HL-60 (cell line): ENCODE data around the gene CEBPE.

Experiments used
- DNase-seq, 2 experiments: peaks; one replicate each; pipeline ENCODE4 v3.0.0-alpha.2; 2010 to 2020; ENCODE audit warnings: low read depth in 1 of 2, low spot score in 1 of 2
- H3K27ac ChIP-seq: fragments of 250-450 bp; sonication (Bioruptor Pico); replicated peaks from 2 replicates; pipeline ENCODE4 v1.5.1; 2020; ENCODE audit warnings: mild to moderate bottlenecking, moderate library complexity
- H3K27me3 ChIP-seq: fragments of 250-450 bp; sonication (Bioruptor Pico); 2 replicates; pipeline ENCODE4 v1.5.1; 2021; ENCODE audit warnings: mild to moderate bottlenecking, moderate library complexity; ENCODE audit not compliant: insufficient read depth, poor library complexity, severe bottlenecking
- H3K4me3 ChIP-seq: replicated peaks from 2 replicates; pipeline ENCODE4 v1.5.1; 2011; ENCODE audit warnings: mild to moderate bottlenecking, control low read depth, low read length; ENCODE audit not compliant: insufficient read depth
- CTCF ChIP-seq: IDR thresholded peaks from one replicate; pipeline ENCODE4 v1.5.1; 2011; ENCODE audit warnings: low read length, control low read depth, inconsistent platforms; ENCODE audit not compliant: insufficient read depth
- GABPA ChIP-seq: IDR thresholded peaks from 2 replicates; pipeline ENCODE4 v1.6.1; 2012; ENCODE audit warnings: low read depth
- POLR2AphosphoS5 ChIP-seq: IDR thresholded peaks from 2 replicates; pipeline ENCODE4 v1.6.1; 2012; ENCODE audit warnings: low read depth
- REST ChIP-seq: IDR thresholded peaks from 2 replicates; pipeline ENCODE4 v1.6.1; 2012; ENCODE audit warnings: low read depth; ENCODE audit not compliant: insufficient replicate concordance
- SPI1 ChIP-seq: IDR thresholded peaks from 2 replicates; pipeline ENCODE4 v1.6.1; 2012; ENCODE audit warnings: low read depth, mild to moderate bottlenecking, borderline replicate concordance

Gene CEBPE

GRCh38 chr14:23125011-23125410, 6.0 kb upstream of the CEBPE start:
- TF ChIP-seq CTCF (no peak), GABPA (no peak), POLR2AphosphoS5 (no peak), SPI1 (no peak), REST (no peak)
- no peaks in the 10 kb centered on the region for H3K27me3 ChIP-seq
- no peak overlapping the region for H3K4me3 ChIP-seq
- no peak for DNase-seq
- H3K27ac ChIP-seq, result no peak overlapping the region

GRCh38 chr14:23124337-23124954, 5.4 kb upstream of the CEBPE start:
- H3K4me3 ChIP-seq, result no peak overlapping the region
- DNase-seq, result no peak
- H3K27ac ChIP-seq, result no peak overlapping the region
- TF ChIP-seq POLR2AphosphoS5, result no peak
- no peak for TF ChIP-seq REST
- no peak for TF ChIP-seq CTCF
- no peak for TF ChIP-seq GABPA
- no peak for TF ChIP-seq SPI1
- no peaks in the 10 kb centered on the region for H3K27me3 ChIP-seq

GRCh38 chr14:23123419-23123818, 4.4 kb upstream of the CEBPE start:
- no peaks in the 10 kb centered on the region for H3K27me3 ChIP-seq
- DNase-seq, result no peak
- no peak overlapping the region for H3K27ac ChIP-seq
- TF ChIP-seq GABPA (no peak), CTCF (no peak), SPI1 (no peak), POLR2AphosphoS5 (no peak), REST (no peak)
- H3K4me3 ChIP-seq, result no peak overlapping the region
